Loucy (cell line): ENCODE measurements around the gene MAP3K12.

Source experiments
- H2AFZ ChIP-seq: fragments of 200-600 bp; sonication (generic); 2 replicates; pipeline ENCODE4 v1.6.0; 2016; ENCODE audit warnings: antibody characterized with exemption, mild to moderate bottlenecking, low read length, moderate library complexity
- H3F3A ChIP-seq: fragments of 200-600 bp; 2 replicates; pipeline ENCODE4 v1.6.0; 2016; ENCODE audit warnings: antibody characterized with exemption, low read depth, mild to moderate bottlenecking
- H3K27me3 ChIP-seq: fragments of 200-600 bp; sonication (generic); 2 replicates; pipeline ENCODE4 v1.6.1; 2014; ENCODE audit warnings: low read length, mild to moderate bottlenecking; ENCODE audit not compliant: insufficient read depth, poor library complexity, severe bottlenecking
- H3K36me3 ChIP-seq: fragments of 200-600 bp; sonication (generic); 2 replicates; pipeline ENCODE4 v1.6.1; 2016; ENCODE audit warnings: low read length; ENCODE audit not compliant: insufficient read depth
- H3K4me1 ChIP-seq: fragments of 200-600 bp; sonication (generic); 2 replicates; pipeline ENCODE4 v1.5.1; 2014; ENCODE audit warnings: low read length, mild to moderate bottlenecking; ENCODE audit not compliant: insufficient read depth, poor library complexity, severe bottlenecking
- H3K4me2 ChIP-seq: fragments of 200-600 bp; sonication (generic); 2 replicates; pipeline ENCODE4 v1.6.0; 2014; ENCODE audit warnings: antibody characterized with exemption, low read length, low read depth, mild to moderate bottlenecking; ENCODE audit not compliant: poor library complexity, severe bottlenecking
- H3K4me3 ChIP-seq: fragments of 200-600 bp; sonication (generic); 2 replicates; pipeline ENCODE4 v1.5.1; 2014; ENCODE audit warnings: low read length, mild to moderate bottlenecking, mixed read lengths; ENCODE audit not compliant: poor library complexity, severe bottlenecking
- H3K79me2 ChIP-seq: fragments of 200-600 bp; sonication (generic); 2 replicates; pipeline ENCODE4 v1.6.1; 2014; ENCODE audit warnings: low read length; ENCODE audit not compliant: insufficient read depth
- H3K9ac ChIP-seq: fragments of 200-600 bp; sonication (generic); 2 replicates; pipeline ENCODE4 v1.6.0; 2014; ENCODE audit warnings: mild to moderate bottlenecking, low read depth, low read length, moderate library complexity; ENCODE audit not compliant: poor library complexity, severe bottlenecking
- H3K9me2 ChIP-seq: fragments of 200-600 bp; sonication (generic); replicated peaks from 2 replicates; pipeline ENCODE4 v1.6.1; 2016; ENCODE audit warnings: low read depth, low read length, mixed read lengths
- H3K9me3 ChIP-seq: fragments of 200-600 bp; sonication (generic); 2 replicates; pipeline ENCODE4 v1.6.1; 2014; ENCODE audit warnings: mild to moderate bottlenecking, antibody characterized with exemption, low read length, low read depth; ENCODE audit not compliant: insufficient read depth
- H4K20me1 ChIP-seq: fragments of 200-600 bp; sonication (generic); 2 replicates; pipeline ENCODE4 v1.6.0; 2014; ENCODE audit warnings: antibody characterized with exemption, low read length, mild to moderate bottlenecking; ENCODE audit not compliant: insufficient read depth, poor library complexity, severe bottlenecking
- CTCF ChIP-seq: fragments of 200-600 bp; sonication (generic); conservative IDR thresholded peaks from 2 replicates; pipeline ENCODE4 v1.5.1; 2014; ENCODE audit warnings: mild to moderate bottlenecking, antibody characterized with exemption, low read length
- EZH2phosphoT487 ChIP-seq: fragments of 200-600 bp; IDR thresholded peaks from 2 replicates; pipeline ENCODE4 v1.6.1; 2018; ENCODE audit warnings: antibody characterized with exemption, mild to moderate bottlenecking, moderate library complexity, borderline replicate concordance

MAP3K12 gene

DNA sequence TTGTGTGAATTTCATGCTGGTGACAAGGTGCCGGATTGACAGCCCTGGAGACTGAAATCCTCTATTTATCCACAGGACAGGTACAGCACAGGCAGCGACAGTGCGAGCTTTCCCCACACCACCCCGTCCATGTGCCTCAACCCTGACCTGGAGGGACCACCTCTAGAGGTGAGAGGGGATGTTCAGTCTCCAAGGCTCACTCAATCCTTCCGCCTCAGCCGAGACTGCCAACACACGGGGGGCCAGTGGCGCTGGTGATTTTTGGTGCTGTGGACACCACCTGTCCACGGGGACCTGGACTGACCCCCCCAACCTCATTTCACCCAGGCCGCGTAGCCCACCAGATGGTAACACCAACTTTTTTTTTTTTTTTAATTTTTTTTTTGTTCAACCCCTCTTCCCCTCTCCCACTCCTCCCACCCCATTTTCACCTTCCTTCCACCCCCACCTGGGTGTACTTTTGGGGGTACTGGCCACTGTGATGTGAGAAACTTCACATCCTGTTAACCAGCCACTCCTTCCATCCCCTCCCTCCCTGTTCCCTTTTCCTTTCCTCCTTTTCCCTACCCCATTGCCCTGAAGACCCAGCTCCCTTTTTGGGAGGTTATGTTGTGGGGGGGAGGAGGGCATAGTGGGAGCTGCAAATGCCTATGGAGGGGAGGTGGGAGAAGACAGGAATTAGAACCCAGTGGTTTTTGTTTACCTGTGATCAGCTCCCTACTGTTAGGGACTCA, 34.4 kb downstream of the MAP3K12 start:
- no peak overlapping the region for H3K4me3 ChIP-seq
- H3K79me2 ChIP-seq = peaks cover 90% of the 10 kb centered on the region
- H2AFZ ChIP-seq = no peak overlapping the region
- no peaks in the 10 kb centered on the region for H3K9me3 ChIP-seq
- H3K4me1 ChIP-seq = peaks cover 41% of the 10 kb centered on the region
- peaks cover 3% of the 10 kb centered on the region for H3F3A ChIP-seq
- H3K9ac ChIP-seq = no peak overlapping the region
- TF ChIP-seq EZH2phosphoT487 (no peak), CTCF (no peak)
- peaks cover 100% of the 10 kb centered on the region for H3K36me3 ChIP-seq
- H4K20me1 ChIP-seq = peaks cover 91% of the 10 kb centered on the region
- H3K9me2 ChIP-seq = no peaks in the 10 kb centered on the region
- H3K27me3 ChIP-seq = no peaks in the 10 kb centered on the region
- H3K4me2 ChIP-seq = no peak overlapping the region

DNA sequence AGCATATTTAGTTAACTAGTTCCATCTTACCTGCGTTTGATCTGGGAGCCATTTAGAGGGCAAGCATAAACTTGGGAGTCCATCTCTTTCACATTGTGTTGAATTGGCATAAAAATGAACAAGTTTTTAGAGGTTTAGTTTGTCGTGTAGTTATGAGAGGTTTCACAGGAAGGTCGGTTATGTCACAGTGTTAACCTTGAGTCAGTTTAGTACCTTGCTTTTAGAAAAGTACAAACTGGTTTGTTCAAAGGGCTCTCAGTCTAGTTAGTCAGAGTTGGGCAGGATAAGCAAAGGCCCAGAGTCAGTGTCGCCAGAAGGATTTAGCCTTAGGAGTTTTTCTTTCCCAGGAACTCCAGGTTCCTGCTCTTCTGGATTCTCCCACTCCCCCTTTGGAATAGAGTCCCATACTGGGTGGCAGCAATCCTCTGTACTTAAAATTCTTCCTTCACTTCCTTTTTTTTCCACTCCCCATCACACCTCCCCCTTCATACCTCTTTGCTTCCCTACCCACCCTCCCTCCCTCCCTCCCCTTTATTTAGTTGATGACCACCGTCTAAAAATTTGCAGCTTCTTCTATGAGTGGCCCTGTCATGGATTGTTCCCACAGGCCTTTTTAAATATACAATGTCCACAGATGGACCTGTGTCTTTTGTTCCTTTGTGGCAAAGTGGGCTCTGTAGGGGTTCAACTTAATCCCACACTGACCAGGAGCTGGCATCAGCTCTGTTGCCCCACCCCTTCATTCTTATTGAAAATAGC, 35.3 kb downstream of the MAP3K12 start:
- H3K4me3 ChIP-seq = no peak overlapping the region
- peaks cover 99% of the 10 kb centered on the region for H3K79me2 ChIP-seq
- peaks cover 100% of the 10 kb centered on the region for H3K36me3 ChIP-seq
- peaks cover 98% of the 10 kb centered on the region for H4K20me1 ChIP-seq
- no peaks in the 10 kb centered on the region for H3K9me2 ChIP-seq
- no peaks in the 10 kb centered on the region for H3K27me3 ChIP-seq
- peak overlapping the region; percentile 67 for H3K4me2 ChIP-seq
- H3K9ac ChIP-seq = no peak overlapping the region
- H2AFZ ChIP-seq = no peak overlapping the region
- H3F3A ChIP-seq = peaks cover 3% of the 10 kb centered on the region
- TF ChIP-seq CTCF (no peak), EZH2phosphoT487 (no peak)
- H3K9me3 ChIP-seq = no peaks in the 10 kb centered on the region
- H3K4me1 ChIP-seq = peaks cover 47% of the 10 kb centered on the region

- no peaks in the 10 kb centered on the region for H3K9me3 ChIP-seq
- peak overlapping the region; percentile 67 for H3K4me2 ChIP-seq
- no peaks in the 10 kb centered on the region for H3K27me3 ChIP-seq
- peaks cover 100% of the 10 kb centered on the region for H3K79me2 ChIP-seq
- H3K4me1 ChIP-seq = peaks cover 47% of the 10 kb centered on the region
- peaks cover 3% of the 10 kb centered on the region for H3F3A ChIP-seq
- peak overlapping the region; percentile 18 for H3K9ac ChIP-seq
- H3K9me2 ChIP-seq = no peaks in the 10 kb centered on the region
- no peak for TF ChIP-seq EZH2phosphoT487
- TF ChIP-seq CTCF = no peak
- no peak overlapping the region for H3K4me3 ChIP-seq
- H2AFZ ChIP-seq = no peak overlapping the region
- H3K36me3 ChIP-seq = peaks cover 100% of the 10 kb centered on the region
- H4K20me1 ChIP-seq = peaks cover 100% of the 10 kb centered on the region
Observed at GRCh38 chr12:53462935-53463334, 36.3 kb downstream of the MAP3K12 start.
